Kasumi-1 (cell line): ENCODE results near the gene LAMC3.

Experiments
- DNase-seq, 2 experiments: peaks; one replicate each; lab custom pipeline; 2025; lab: John Stamatoyannopoulos, UW

LAMC3 gene

DNA sequence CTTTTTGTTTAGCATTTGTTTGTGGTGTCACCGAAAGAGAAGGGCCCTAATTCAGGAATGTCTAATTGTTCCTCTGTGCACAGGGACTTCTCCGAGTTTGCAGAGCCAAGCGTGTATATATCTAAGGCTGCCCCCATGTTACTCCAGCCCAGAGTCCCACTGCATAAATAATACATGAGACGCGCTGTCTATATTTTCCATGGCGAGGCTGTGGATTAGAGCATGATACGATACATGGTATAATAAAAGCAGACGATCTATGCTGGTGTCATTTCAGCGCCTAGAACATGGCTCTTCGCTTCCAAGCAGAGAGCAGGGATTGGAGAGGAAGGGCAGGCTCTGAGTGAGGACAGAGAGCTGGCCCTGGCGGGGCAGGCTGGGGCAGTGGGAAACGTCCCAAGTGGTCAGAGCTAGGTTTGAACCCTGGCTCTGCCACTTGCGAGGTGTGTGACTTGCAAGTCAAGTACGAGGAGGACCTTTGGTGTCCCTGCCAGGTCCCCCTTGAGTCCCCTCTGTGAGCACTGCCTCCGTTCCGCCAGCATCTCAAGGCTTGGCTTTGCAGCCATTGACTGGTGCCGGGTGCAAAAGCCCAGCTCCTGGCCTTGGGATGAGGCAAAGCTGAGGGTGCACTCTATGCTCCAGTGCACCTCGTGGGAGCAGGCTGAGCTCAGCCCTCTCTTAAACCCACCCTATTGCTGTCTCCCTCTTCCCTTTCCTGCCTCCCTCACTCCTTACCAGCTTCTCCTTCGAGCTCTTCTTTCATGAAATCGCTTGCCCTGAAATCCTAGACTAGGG lies 29.2 kb upstream of the LAMC3 start:
- no peak for DNase-seq

DNA sequence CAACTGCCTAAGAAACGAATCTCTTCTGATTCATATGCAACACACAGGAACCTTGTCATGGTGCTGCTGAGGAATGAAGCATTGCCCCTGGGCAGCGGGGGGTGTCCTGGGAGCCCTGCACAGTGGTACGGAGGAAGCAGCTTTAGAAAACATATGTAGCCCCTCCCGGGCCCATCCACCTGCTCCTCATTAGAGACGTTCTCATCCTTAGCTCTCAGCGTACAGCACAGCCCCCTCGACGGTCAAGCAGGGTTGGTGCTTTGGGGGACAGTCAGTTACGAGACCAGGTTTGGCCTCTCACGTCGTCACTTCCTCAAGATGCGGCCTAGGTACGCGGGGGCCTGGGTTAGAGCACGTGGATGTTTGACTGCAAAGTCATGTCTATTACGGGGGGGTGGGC lies 28.4 kb upstream of the LAMC3 start:
- DNase-seq: no peak

DNA sequence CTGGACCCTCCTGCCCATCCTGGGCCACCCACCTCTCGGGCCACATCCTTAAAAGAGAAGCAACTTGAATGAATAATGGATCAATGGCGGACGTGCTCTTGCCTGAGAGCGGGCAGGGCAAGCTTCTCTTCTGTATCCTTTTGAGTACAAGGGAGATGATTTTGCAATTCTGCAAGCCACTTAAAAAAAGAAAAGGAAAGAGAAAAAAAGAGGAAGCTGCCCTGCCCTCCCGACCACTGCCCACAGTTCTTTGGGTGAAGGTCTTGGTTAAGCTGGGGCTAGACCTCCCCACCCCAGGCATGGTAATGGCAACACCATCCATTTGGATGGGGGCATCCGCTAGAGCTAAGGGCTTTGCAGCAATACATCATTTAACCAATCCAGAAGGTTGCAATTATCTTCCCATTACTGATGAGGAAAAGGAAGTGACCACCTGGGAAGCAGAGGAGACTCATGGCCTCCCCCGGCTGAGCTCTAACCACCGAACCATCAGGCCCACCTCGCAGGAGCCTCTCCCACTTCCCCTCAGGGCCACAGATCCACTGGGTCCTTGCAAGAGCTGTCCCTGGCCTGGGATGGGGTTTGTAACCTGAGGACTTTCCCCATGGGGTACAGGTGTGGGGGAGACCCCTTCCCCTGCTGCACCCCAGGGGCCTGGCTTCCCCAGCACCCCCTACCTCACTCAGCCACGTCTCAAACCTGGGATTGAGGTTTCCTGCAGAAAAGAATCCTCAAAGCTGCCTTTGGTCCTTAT lies 27.8 kb upstream of the LAMC3 start:
- peak; percentile 83 to 84 for DNase-seq

DNA sequence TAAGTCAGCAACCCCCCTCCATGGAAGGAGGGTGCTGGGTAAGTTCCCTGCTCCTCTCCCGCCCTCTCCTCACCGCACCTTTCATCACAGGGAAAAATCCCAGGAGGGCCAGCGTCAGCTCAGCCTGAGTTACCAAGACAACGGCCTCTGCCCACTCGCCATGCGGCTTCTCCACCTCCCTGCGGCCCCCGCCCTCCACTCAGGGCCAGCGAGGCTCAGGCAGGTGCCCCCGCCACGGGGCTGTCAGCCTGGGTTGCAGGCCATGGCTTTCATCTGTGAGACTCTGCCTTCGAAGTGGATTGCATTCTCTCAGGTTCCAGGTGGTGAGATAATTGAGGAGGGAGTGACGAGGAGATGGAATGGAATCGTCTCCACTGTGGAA lies 27.2 kb upstream of the LAMC3 start:
- no peak for DNase-seq

DNA sequence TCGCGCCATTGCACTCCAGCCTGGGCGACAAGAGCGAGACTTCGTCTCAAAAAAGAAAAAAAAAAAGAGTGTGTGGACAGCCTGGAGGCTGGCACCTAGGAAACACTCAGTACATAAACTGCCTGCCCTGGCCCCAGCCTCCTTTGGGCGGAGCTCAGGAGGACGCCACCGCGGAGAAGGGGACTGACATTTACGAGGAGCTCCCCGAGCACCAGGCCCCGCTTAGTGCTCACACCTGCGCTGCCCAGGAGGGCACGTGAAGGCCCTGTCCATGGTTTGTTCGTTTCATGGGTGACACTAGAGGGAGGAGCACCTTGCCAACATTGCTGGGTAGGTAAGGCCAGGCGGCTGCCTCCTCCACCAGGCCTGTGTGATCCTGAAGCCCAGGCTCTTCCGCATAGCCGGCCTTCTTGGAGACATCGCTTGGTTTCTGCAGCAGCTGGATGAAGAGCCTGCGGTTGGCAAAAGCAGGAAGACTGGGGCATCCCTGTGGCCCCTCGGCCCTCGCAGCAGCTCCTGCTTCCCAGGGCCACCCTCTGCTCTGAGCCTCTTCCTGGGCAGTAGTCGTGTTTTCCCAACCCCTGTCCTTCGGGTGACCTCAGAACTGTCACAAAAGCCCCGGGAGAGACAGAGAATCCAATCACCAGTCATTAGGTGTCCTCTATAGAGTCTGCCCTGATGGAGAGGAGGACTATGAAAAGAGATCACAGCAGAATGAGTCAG lies 26.2 kb upstream of the LAMC3 start:
- no peak for DNase-seq

DNA sequence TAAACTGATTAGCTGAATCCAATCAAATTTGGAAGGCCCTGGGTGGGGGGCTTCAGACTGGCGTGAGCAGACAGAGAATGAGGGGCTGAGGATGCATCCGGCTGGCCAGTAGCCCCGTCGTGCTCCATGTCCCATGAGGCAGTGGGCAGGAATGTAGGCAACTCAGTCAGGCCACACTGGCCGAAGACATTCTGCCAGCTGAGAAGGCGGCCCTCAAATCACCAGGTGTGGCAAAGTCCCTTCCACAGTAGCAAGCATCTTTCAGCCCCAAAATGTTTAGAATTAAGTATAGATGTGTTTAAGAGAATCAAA lies 25.7 kb upstream of the LAMC3 start:
- no peak for DNase-seq

DNA sequence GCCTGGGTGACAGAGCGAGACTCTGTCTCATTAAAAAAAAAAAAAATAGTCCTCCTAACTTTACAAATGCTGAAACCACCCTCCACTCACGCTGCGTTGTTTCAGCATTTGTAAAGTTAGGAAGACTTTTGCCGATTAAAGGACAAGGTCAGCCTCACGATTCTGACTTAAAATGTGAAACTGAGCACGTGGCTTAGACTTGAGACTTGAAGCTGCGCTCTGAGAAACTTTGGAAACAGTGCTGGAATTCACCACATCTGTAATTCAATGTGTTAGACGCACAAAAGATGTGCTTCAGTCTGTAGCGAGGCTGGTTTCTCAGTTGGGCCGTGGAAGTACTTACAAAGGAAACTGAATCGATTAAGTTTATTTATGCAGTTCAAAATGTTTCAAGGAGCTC lies 25.0 kb upstream of the LAMC3 start:
- DNase-seq: no peak

DNA sequence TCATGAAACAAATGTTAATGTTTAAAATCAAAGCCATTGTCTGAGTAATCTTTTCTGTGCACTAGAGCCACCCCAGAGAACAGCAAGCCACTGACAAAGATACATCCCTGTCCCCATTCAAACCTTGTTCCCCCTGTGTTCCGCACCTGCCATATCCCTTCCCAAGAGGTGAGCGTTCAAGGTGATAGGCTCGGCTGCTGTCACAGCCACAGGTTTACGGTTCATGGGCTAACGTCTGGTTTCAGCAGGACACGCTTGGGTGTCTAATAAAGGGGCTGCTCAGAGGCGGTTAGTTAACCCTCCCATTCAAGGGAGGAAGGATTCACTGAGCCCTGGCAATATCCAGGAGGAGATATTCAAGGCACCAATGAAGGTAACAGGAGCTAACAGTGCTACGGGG lies 24.5 kb upstream of the LAMC3 start:
- DNase-seq: no peak

DNA sequence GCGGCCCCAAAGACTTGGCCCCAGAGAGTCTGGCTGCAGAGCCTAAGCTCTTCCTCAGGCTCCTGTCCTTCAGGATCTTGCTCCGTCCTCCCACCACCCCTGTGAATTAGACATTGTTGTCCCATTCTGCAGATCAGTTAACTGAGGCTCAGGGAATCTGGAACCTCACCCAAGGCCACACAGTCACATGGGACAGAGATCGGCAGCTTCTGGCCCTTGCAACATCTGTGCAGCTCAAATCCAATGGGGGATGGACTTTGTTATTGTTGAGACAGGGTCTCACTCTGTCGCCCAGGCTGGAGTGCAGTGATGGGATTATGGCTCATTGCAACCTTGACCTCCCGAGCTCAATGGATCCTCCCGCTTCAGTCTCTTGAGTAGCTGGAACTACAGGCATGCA lies 23.9 kb upstream of the LAMC3 start:
- DNase-seq: no peak

DNA sequence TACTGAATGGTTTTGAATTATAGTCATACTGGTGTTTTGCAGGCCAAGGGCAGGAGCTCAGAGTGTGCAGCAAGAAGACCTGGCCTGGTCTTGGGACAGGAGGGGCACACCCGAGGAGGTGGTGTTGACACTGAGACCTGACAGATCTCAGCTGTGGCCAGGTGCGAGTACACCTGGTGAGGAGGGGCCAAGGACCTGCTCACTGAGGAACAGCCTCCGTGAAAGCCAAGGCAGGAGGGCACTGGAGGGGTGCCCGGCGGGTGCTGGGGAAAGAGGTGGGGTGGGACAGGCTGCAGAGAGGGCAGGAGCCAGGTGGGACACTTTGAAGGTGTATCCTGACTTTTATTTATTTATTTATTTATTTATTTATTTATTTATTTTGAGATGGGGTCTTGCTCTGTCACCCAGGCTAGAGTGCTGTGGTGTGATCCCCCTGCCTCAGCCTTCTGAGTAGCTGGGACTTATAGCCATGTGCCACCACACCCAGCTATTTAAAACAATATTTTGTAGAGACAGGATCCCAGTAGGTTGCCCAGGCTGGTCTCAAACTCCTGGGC lies 23.3 kb upstream of the LAMC3 start:
- DNase-seq: no peak

DNA sequence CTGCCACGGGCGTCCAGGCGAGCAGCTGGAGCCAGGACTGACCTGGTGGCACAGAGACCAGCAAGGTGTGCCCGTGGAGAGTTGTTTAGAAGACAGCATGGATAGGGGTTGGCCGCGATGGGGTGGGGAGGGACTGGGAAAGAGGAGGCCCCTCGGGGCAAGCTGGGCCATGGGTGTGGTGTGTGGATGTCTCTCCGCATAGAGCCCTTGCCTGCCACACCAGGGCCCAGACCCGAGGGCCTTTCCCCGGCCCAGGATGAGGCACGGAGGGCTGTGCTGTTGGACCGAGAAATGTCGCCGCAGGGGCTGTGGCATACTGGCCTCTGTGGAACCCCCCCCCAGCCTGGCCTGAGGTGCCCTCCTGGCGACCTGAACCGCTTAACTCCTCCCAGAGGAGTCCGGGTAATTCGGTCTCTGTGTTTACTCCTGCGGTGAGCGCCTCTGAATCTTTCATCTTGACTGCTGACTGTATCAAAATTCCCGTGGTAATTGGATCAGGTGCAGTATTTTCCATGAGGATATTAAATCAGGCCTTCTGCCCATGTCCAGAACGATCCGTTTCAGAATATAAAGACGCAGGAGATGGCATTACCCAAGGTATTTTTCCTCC lies 22.5 kb upstream of the LAMC3 start:
- no peak for DNase-seq

DNA sequence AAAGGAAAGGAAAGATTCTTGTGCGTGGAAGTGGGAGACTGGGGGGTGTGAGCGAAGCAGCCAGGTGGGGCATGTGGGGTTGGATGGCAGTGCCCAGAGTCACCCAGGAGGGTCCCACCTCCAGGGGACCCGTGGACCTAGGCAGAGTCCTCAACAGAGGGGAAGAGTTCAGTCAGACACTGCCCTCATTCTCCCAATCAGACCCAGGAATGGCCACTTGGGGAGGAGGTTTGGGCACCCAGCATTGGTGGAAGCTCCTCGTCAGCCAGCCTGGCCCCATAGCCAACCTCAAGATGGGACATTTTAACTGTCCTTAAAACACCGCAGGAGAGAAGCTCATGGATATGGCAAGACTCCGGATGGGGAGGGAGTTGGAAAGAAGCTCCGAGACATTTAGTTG lies 21.9 kb upstream of the LAMC3 start:
- DNase-seq: no peak

DNA sequence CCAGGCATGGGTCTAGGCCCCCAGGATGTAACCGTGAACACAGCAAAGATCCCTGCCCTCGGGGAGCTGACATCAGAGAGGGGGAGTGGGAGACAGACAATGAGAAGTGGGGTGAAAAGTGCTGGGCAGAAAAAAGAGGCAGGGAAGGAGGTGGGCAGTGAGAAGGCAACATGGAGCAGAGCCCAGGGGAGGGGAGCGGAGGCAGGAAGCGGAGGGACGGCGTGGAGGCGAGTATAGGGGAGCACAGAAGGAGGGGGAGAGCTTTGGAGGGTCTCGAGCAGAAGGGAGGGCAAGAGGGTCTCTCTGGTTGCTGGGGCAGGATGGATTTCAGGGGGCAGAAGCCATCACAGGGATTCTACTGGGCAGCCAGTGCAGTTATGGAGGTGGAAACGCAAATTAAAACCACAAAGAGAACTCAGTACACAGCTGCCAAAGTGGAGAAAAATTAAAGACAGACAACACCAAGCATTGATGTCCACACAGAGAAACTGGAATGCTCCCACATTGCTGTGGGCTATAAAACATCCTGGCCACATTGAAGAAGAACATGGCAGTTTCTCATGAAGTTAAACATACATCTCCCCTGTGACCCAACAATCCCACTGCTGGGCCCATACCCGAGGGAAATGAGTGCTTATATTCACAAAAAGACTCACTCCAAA lies 21.1 kb upstream of the LAMC3 start:
- DNase-seq: no peak

DNA sequence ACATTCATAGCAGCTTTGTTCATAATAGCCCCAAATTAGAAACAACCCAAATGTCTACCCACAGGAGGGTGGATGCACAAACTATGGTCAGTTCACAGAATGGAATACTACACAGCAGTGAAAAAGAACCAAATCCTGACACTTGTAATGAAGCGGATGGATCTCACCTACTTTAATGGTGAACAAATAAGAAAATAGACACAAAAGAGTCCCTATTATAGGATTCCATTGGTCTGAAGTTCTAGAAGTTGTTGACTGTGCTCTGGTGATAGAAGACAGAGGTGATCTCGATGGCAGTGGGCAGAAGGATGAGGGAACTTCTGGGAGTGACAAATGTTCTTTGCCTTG lies 20.6 kb upstream of the LAMC3 start:
- DNase-seq: no peak

DNA sequence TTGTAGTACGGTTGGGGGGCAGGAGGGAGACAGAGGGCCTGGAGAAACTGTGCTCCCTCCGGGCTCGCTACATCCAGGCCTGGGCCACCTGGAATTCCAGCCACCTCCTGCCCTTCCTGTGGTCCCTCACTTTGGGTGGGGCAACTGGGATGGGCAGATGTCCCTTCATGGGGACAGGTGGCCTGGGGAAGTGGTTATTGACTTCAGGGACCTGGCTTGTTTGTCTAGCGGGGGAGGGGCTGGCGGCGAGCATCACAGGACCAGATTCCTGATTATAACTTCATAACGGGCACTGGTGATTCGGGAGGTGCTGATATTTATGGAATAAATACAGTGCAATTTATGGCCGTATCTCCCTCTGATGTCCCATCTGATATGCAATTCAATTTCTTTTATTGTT lies 20.1 kb upstream of the LAMC3 start:
- no peak for DNase-seq

DNA sequence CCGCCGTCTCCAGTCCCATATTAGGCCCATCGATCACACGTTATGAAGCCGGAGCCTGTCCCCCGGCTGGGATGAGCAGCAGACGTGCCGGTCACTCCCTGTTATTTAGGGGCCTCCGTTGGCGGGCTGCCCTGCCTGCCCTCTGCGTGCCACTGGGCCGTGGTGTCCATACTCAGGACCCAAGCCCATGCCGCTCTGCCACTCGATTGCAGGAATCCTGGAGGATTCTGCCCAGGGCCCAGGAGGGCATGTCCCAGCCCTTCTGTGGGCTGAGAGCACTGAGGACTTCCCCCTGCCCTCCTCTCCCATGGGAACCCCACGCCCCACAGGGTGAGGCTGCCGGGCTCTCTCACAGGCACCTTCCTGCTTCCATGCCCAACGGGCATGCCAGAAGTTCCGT lies 19.6 kb upstream of the LAMC3 start:
- no peak for DNase-seq

DNA sequence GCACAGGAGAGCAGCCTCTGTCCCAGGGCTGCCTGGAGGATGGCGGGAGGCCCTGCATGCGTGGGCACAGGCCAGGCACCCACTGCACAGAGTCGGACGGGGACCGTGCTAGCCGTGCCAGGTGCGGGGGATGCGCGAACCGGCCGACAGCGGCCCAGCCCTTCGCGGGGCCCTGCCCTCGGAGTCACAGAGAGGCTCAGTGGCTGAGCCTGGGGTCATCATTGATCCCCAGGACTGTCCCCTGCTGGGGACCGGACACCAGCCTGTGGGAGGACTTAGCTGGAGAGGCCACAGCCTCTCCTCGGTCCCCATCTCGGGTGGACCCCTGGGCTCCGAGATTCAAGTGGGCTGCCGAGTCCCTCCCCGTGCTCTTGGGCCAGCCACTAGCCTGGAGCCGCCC lies 19.1 kb upstream of the LAMC3 start:
- no peak for DNase-seq

DNA sequence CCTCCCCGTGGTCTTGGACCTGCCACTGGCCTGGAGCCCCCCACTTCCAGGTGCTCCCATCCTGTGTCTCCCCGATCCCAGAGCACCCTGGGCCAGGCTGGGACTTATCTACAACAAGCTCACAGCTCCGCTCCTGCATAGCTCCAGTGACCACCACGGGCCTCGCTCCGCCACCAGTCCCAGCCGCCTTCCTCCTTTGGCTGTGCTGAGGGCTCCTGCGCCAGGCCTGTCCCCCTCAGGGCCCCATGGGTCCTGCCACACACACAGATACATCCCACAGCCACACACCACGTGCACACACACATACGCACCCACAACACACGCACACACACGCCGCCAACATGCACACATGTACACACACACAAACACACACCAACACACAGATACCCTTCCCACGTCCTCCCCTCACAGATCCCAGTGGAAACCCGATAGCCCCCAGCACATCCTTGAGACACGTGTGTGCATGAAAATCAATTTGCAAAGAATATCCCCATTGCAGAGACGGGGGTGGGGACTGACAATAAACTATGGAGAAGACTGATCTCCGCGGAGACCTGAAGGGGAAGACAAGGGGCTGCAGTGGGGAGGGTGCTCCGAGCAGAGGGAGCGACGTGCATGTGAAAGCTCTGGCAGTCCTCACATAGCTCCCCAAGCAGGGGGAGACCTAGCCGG lies 18.5 kb upstream of the LAMC3 start:
- DNase-seq: no peak

DNA sequence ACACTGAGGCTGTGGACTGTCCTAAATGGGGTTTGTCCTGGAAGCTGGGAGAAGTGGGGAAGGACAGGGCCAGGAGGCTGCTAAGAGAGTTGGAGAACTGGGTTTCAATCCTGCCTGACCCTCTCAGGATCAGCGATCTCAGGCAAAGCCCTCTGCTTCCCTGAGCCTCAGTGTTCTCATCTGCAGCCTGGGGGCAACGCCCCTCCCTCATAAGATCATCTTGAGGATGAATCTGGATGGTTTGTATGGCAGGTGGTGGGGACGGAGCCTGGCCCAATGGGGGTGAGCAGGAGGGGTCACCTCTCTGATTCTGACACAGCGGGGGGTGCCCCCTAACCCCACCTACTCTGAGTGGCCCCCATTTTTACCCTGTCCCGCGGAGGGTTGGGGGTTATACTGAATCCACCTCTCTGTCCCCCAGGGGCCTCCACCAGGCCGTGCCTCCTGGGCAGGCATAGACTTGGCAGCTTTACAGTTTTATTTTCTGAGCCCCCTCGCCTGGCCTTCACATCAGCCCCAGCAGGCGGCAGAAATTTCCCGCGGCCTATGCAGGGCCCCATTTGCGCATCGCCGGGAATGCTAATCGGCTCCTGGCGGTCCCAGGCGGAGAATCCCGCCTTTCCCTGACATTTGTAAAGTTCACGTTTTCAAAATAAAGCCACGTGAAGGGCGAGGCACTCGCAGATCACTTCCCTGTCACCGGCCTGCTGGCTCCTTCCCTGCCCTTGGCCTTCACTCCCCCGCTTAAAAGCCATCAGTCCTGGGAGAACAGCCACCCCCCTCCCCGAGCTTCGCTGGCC lies 17.8 kb upstream of the LAMC3 start:
- DNase-seq: no peak

DNA sequence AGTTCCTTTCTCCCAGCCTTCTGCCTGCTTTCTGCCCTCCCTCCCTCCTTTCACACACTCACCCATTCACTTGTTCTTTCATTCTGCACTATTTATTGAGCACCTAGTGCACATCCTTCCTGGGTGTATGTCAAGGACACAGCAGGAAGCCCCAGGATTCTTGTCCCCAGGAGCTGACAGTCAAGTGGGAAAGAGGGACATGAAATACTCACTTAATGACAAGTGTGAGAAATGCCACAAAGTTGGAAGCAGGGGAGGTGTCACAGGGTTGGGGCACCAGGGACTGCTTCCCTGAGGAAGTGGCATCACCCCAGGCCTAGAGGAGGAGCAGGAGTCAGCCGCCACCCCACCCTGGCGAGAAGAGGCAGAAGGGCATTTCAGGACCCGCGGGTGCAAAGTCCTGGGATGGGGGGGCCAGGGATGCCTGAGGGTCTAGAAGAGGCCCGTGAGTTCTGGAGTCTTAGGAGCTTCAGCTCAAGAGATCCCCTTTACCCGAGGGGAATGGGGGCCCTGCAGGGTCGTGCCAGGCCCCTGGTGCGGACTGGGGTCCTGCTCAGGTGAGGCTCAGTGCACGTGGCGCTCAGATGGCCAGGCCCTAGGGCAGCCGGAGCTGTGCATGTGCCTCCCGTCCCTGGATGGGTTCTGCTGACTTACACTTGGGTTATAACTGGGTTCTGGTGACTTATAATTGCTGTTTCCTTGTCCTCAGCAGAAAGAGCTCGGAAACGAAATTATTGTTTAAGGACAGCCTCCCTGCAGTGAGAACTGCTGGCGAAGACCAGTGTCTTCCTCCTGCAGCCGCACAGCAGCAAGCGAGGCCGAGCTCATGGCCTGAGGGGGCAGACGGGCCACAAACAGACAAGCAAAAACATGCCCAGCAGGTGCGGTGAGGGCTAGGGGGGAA lies 16.9 kb upstream of the LAMC3 start:
- no peak for DNase-seq
